Heart left ventricle (tissue), 13 donors: ENCODE data around the gene GCH1.
"Not testable (repeated sequence)": the region's sequence is repeated elsewhere in the genome, so short reads cannot be mapped to it uniquely, and the experiment has no call there.

Experiments
- CTCF ChIP-seq, 12 donors: fragments of 200-600 bp; sonication (generic) in 4 of 12; IDR thresholded peaks; one replicate each; pipeline versions ENCODE4 v1.5.0 to v1.8.0; 2018 to 2022; ENCODE audit warnings: antibody characterized with exemption in 12 of 12, mild to moderate bottlenecking in 5 of 12
- POLR2A ChIP-seq, 2 donors: fragments of 450-650 bp; IDR thresholded peaks; one replicate each; pipeline ENCODE4 v1.6.1; 2017; ENCODE audit warnings: antibody characterized with exemption in 2 of 2, mild to moderate bottlenecking in 2 of 2, moderate library complexity in 2 of 2
- donor health status: ischemic (EF 13 %, LVEDD 7.1; RV severe dilation, severe dysfunction).
- donor health status: DM: no; HTN: yes; CAD: no.
- donor health status: DM: no; HTN: no; CAD: no.
- donor health status: ischemic (EF 25% LVEDD 6.9; RV normal size, moderate dysfunction).
- donor health status: ischemic (EF 25% LVEDD 5.7; RV mildly dilated, moderate dysfunction).
- donor health status: ischemic (EF 35%, LVEDD 5.7; RV mildly dilated, moderate dysfunction).
- donor health status: nonischemic (EF 11% LVEDD 7.7; RV severe dilation, severe dysfunction).
- donor health status: DM: yes; HTN: yes; CAD: no.
- donor health status: PGD.
- donor health status: ischemic (EF 29% LVEDD 5.4; RV normal size, mild dysfunction).
- donor health status: nonischemic (EF 23%, LVEDD 6.1; RV moderate dilation, normal function).

GRCh38 chr14:54908973-54909372 is 6.3 kb upstream of the GCH1 start:
- TF ChIP-seq POLR2A, CTCF (IDR thresholded peaks at IDR 0.05): not testable (repeated sequence)
